ENCODE measurements around the gene SNTB2. TPM values are rescaled to one million over a fixed set of nuclear protein-coding genes. Genes with fewer than 3 reads are reported as not detected.

The SNTB2 gene
- total and polyA plus RNA-seq, 2 of the 13 experiments (the other 11 are each of a cell fraction or from before 2014, with no cell fraction given), result 11.5 to 19.2 TPM

DNA sequence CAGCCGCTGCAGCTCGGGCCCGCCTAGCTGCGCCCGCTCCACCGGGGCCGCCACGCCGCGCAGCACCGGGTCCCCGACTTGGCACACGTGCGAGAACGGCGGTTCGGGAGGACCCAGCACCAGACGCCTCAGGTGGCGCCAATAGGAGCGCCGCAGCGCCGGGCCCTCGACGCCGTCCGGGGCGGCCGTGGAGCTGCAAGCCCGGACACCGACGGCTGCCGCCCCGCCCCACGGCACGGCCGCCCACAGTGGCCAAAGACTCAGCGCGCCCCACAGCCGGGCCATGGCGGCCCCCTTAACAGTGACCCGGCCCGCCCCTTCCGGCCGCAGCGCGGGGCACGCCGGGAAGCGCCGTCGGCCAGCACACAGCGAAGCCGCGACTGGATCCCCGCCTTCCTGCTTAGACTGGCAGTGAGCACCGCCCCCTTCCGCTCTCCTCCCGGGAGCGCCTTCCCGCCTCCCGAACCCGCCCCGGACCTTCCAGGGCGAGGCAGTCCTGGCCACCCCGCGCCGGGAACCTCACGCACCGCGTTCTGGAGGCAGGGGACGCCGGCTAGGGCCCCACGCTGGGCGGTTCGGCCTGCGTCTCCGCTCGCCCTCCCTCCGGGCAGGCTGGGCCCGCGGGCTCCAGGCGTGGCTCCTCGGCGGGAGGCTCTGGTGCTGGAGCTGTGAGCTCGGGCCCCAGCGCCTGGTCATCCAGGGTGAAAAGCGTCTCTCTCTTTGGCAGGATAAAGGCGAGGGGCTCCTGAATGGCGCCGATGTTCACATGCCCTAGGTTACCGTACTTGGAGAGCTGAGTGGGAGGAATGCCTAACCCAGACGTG lies 143.5 kb downstream of the SNTB2 start, which contains the start of gene PDF (continued):
- TF ChIP-seq ZNF614 (CRISPR knock-in tag; IDR thresholded peaks at IDR 0.05; ENCODE audit: borderline replicate concordance) (peak; percentile 95; the same call in 1 of the 2 replicates), MED8 (CRISPR knock-in tag; IDR thresholded peaks at IDR 0.05; ENCODE audit: insufficient replicate concordance) (peak; percentile 92), ZMAT3 (CRISPR knock-in tag; conservative IDR thresholded peaks at IDR 0.05) (peak; percentile 94; the same call in 1 of the 2 replicates), SAFB2 (CRISPR knock-in tag; IDR thresholded peaks at IDR 0.05; ENCODE audit: borderline replicate concordance, low read depth) (peak; percentile 97; the same call in 1 of the 2 replicates), KDM2A (CRISPR knock-in tag; IDR thresholded peaks at IDR 0.05; ENCODE audit: borderline replicate concordance, low read depth) (peak; percentile 99), CC2D1A (CRISPR knock-in tag; IDR thresholded peaks at IDR 0.05) (no peak), SUZ12 (IDR thresholded peaks at IDR 0.05; ENCODE audit: low read depth, low read length) (peak; percentile 58), ARNTL (CRISPR knock-in tag; IDR thresholded peaks at IDR 0.05) (0 out of 2 replicates have a peak, but pooled peaks have one; percentile 5), SETDB1 (CRISPR knock-in tag; IDR thresholded peaks at IDR 0.05; ENCODE audit: borderline replicate concordance) (no peak), ZFP37 (CRISPR knock-in tag; IDR thresholded peaks at IDR 0.05; ENCODE audit: borderline replicate concordance) (peak; percentile 85), FOXA1 (IDR thresholded peaks at IDR 0.05) (no peak), FOXA1 (CRISPR knock-in tag; IDR thresholded peaks at IDR 0.05) (0 out of 2 replicates have a peak, but pooled peaks have one; percentile 36)
- TF ChIP-seq, protein P1, sequence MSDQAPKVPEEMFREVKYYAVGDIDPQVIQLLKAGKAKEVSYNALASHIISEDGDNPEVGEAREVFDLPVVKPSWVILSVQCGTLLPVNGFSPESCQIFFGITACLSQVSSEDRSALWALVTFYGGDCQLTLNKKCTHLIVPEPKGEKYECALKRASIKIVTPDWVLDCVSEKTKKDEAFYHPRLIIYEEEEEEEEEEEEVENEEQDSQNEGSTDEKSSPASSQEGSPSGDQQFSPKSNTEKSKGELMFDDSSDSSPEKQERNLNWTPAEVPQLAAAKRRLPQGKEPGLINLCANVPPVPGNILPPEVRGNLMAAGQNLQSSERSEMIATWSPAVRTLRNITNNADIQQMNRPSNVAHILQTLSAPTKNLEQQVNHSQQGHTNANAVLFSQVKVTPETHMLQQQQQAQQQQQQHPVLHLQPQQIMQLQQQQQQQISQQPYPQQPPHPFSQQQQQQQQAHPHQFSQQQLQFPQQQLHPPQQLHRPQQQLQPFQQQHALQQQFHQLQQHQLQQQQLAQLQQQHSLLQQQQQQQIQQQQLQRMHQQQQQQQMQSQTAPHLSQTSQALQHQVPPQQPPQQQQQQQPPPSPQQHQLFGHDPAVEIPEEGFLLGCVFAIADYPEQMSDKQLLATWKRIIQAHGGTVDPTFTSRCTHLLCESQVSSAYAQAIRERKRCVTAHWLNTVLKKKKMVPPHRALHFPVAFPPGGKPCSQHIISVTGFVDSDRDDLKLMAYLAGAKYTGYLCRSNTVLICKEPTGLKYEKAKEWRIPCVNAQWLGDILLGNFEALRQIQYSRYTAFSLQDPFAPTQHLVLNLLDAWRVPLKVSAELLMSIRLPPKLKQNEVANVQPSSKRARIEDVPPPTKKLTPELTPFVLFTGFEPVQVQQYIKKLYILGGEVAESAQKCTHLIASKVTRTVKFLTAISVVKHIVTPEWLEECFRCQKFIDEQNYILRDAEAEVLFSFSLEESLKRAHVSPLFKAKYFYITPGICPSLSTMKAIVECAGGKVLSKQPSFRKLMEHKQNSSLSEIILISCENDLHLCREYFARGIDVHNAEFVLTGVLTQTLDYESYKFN (CRISPR knock-in tag; conservative IDR thresholded peaks at IDR 0.05), result peak; percentile 69; the same call in 1 of the 2 replicates
- TF ChIP-seq, protein P2, sequence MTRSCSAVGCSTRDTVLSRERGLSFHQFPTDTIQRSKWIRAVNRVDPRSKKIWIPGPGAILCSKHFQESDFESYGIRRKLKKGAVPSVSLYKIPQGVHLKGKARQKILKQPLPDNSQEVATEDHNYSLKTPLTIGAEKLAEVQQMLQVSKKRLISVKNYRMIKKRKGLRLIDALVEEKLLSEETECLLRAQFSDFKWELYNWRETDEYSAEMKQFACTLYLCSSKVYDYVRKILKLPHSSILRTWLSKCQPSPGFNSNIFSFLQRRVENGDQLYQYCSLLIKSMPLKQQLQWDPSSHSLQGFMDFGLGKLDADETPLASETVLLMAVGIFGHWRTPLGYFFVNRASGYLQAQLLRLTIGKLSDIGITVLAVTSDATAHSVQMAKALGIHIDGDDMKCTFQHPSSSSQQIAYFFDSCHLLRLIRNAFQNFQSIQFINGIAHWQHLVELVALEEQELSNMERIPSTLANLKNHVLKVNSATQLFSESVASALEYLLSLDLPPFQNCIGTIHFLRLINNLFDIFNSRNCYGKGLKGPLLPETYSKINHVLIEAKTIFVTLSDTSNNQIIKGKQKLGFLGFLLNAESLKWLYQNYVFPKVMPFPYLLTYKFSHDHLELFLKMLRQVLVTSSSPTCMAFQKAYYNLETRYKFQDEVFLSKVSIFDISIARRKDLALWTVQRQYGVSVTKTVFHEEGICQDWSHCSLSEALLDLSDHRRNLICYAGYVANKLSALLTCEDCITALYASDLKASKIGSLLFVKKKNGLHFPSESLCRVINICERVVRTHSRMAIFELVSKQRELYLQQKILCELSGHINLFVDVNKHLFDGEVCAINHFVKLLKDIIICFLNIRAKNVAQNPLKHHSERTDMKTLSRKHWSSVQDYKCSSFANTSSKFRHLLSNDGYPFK (CRISPR knock-in tag; IDR thresholded peaks at IDR 0.05; ENCODE audit: borderline replicate concordance), result peak; percentile 86; the same call in 1 of the 2 replicates
- TF ChIP-seq, protein P3, sequence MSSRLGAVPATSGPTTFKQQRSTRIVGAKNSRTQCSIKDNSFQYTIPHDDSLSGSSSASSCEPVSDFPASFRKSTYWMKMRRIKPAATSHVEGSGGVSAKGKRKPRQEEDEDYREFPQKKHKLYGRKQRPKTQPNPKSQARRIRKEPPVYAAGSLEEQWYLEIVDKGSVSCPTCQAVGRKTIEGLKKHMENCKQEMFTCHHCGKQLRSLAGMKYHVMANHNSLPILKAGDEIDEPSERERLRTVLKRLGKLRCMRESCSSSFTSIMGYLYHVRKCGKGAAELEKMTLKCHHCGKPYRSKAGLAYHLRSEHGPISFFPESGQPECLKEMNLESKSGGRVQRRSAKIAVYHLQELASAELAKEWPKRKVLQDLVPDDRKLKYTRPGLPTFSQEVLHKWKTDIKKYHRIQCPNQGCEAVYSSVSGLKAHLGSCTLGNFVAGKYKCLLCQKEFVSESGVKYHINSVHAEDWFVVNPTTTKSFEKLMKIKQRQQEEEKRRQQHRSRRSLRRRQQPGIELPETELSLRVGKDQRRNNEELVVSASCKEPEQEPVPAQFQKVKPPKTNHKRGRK (CRISPR knock-in tag; IDR thresholded peaks at IDR 0.05), result 0 out of 2 replicates have a peak, but pooled peaks have one; percentile 87
- TF ChIP-seq, protein P4, sequence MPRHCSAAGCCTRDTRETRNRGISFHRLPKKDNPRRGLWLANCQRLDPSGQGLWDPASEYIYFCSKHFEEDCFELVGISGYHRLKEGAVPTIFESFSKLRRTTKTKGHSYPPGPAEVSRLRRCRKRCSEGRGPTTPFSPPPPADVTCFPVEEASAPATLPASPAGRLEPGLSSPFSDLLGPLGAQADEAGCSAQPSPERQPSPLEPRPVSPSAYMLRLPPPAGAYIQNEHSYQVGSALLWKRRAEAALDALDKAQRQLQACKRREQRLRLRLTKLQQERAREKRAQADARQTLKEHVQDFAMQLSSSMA (CRISPR knock-in tag; IDR thresholded peaks at IDR 0.05), result peak; percentile 99
- TF ChIP-seq, protein P5, sequence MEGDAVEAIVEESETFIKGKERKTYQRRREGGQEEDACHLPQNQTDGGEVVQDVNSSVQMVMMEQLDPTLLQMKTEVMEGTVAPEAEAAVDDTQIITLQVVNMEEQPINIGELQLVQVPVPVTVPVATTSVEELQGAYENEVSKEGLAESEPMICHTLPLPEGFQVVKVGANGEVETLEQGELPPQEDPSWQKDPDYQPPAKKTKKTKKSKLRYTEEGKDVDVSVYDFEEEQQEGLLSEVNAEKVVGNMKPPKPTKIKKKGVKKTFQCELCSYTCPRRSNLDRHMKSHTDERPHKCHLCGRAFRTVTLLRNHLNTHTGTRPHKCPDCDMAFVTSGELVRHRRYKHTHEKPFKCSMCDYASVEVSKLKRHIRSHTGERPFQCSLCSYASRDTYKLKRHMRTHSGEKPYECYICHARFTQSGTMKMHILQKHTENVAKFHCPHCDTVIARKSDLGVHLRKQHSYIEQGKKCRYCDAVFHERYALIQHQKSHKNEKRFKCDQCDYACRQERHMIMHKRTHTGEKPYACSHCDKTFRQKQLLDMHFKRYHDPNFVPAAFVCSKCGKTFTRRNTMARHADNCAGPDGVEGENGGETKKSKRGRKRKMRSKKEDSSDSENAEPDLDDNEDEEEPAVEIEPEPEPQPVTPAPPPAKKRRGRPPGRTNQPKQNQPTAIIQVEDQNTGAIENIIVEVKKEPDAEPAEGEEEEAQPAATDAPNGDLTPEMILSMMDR (CRISPR knock-in tag; IDR thresholded peaks at IDR 0.05), result peak; percentile 65
